Fibroblast of lung (primary cell): ENCODE results near the gene CBX1. TPM values are rescaled to one million over a fixed set of nuclear protein-coding genes. Genes with fewer than 3 reads are reported as not detected.
A peak's percentile ranks its signal among the peaks of the same experiment; 100 is the strongest.

Experiments
- DNase-seq, 2 donors: peaks; one replicate each; pipeline versions ENCODE4 v3.0.0 to v3.0.0-alpha.2; 2010; ENCODE audit warnings: low read depth in 2 of 2
- H2AFZ ChIP-seq: 2 replicates; pipeline ENCODE4 v1.5.1; 2012; ENCODE audit warnings: low read length, control low read depth, inconsistent platforms
- H3K27ac ChIP-seq: 2 replicates; pipeline ENCODE4 v1.5.1; 2011; ENCODE audit warnings: low read length, control low read depth; ENCODE audit not compliant: insufficient read depth
- H3K27me3 ChIP-seq: 2 replicates; pipeline ENCODE4 v1.5.1; 2011; ENCODE audit warnings: mild to moderate bottlenecking, low read length; ENCODE audit not compliant: control insufficient read depth, insufficient read depth
- H3K36me3 ChIP-seq: 2 replicates; pipeline ENCODE4 v1.5.1; 2011; ENCODE audit warnings: low read length; ENCODE audit not compliant: control insufficient read depth, insufficient read depth
- H3K4me1 ChIP-seq: 2 replicates; pipeline ENCODE4 v1.5.1; 2011; ENCODE audit warnings: low read length; ENCODE audit not compliant: control insufficient read depth, insufficient read depth; ENCODE audit errors: extremely low read depth
- H3K4me2 ChIP-seq: 2 replicates; pipeline ENCODE4 v1.5.1; 2011; ENCODE audit warnings: low read length, control low read depth; ENCODE audit not compliant: insufficient read depth; ENCODE audit errors: extremely low read depth
- H3K4me3 ChIP-seq, 4 experiments: fragments of 200-600 bp in 1 of 4; sonication (generic) in 1 of 4; replicated peaks in 1 of 4; 2 replicates each; pipeline ENCODE4 v1.5.1; 2011 to 2016; ENCODE audit warnings: low read length in 4 of 4, low read depth in 3 of 4, mild to moderate bottlenecking in 3 of 4, control low read depth in 2 of 4, inconsistent platforms in 1 of 4, mixed read lengths in 1 of 4; ENCODE audit not compliant: insufficient read depth in 1 of 4; ENCODE audit errors: control extremely low read depth in 1 of 4
- H3K79me2 ChIP-seq: 2 replicates; pipeline ENCODE4 v1.5.1; 2012; ENCODE audit warnings: mild to moderate bottlenecking, low read length, inconsistent platforms; ENCODE audit not compliant: control insufficient read depth, insufficient read depth
- H3K9ac ChIP-seq: 2 replicates; pipeline ENCODE4 v1.5.1; 2011; ENCODE audit warnings: mild to moderate bottlenecking, low read length, control low read depth; ENCODE audit not compliant: insufficient read depth
- H3K9me3 ChIP-seq: 2 replicates; pipeline ENCODE4 v1.5.1; 2012; ENCODE audit warnings: low read depth, low read length; ENCODE audit not compliant: control insufficient read depth, insufficient read depth
- H4K20me1 ChIP-seq: 2 replicates; pipeline ENCODE4 v1.5.1; 2011; ENCODE audit warnings: low read length; ENCODE audit not compliant: control insufficient read depth, insufficient read depth; ENCODE audit errors: extremely low read depth
- EZH2 ChIP-seq: IDR thresholded peaks from 2 replicates; pipeline ENCODE4 v1.5.1; 2012; ENCODE audit warnings: low read length, control low read depth, mild to moderate bottlenecking; ENCODE audit errors: missing control alignments
- polyA plus RNA-seq, 2 donors: library from polyadenylated mRNA; depleted of rRNA in 1 of 2; stranded (reverse) in 1 of 2; unstranded in 1 of 2; fragments of >200 nt; gene quantifications; 2 replicates each; pipeline ENCODE4 v1.2.1, GENCODE V29; 2011 to 2012; ENCODE audit warnings: missing spikeins in 1 of 2
- total RNA-seq: library from RNA; depleted of rRNA; stranded (reverse); fragments of >200 nt; gene quantifications from 2 replicates; pipeline ENCODE4 v1.2.1, GENCODE V29; 2014
- TF ChIP-seq, protein P1 (sequence below), 2 donors: IDR thresholded peaks in 1 of 2; conservative IDR thresholded peaks in 1 of 2; 1 replicate in 1 of 2; 2 replicates in 1 of 2; pipeline ENCODE4 v1.5.1; 2011 to 2012; ENCODE audit warnings: low read length in 2 of 2, control low read depth in 1 of 2, inconsistent platforms in 1 of 2, low read depth in 1 of 2, mild to moderate bottlenecking in 1 of 2

The CBX1 gene
- total and polyA plus RNA-seq, 2 donors (not counting 1 experiment from before 2014, with no cell fraction given) = 50.4 to 64.8 TPM

- DNase-seq = peak; percentile 84 to 86
- Histone ChIP-seq H3K79me2 (peaks cover 39% of the 10 kb centered on the region), H2AFZ (no peak overlapping the region), H3K9me3 (no peaks in the 10 kb centered on the region), H3K9ac (peak overlapping the region; percentile 26), H3K4me3 (peak overlapping the region in 2 of 4 experiments; percentile 69 to 93), H4K20me1 (no peaks in the 10 kb centered on the region), H3K27ac (no peak overlapping the region), H3K27me3 (no peaks in the 10 kb centered on the region), H3K4me1 (peaks cover 34% of the 10 kb centered on the region), H3K36me3 (peaks cover 25% of the 10 kb centered on the region), H3K4me2 (peak overlapping the region; percentile 60)
- TF ChIP-seq, protein P1, sequence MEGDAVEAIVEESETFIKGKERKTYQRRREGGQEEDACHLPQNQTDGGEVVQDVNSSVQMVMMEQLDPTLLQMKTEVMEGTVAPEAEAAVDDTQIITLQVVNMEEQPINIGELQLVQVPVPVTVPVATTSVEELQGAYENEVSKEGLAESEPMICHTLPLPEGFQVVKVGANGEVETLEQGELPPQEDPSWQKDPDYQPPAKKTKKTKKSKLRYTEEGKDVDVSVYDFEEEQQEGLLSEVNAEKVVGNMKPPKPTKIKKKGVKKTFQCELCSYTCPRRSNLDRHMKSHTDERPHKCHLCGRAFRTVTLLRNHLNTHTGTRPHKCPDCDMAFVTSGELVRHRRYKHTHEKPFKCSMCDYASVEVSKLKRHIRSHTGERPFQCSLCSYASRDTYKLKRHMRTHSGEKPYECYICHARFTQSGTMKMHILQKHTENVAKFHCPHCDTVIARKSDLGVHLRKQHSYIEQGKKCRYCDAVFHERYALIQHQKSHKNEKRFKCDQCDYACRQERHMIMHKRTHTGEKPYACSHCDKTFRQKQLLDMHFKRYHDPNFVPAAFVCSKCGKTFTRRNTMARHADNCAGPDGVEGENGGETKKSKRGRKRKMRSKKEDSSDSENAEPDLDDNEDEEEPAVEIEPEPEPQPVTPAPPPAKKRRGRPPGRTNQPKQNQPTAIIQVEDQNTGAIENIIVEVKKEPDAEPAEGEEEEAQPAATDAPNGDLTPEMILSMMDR (conservative IDR thresholded peaks at IDR 0.05 in 1 of 2, IDR thresholded peaks at IDR 0.05 in 1 of 2; ENCODE audit: low read depth in 1 of 2, low read length in 2 of 2) = no peak
- TF ChIP-seq EZH2 = no peak
Observed at GRCh38 chr17:48054238-48055185, 46.8 kb downstream of the CBX1 start.

- no peak for DNase-seq
- Histone ChIP-seq H2AFZ (no peak overlapping the region), H3K9me3 (no peaks in the 10 kb centered on the region), H4K20me1 (no peaks in the 10 kb centered on the region), H3K27me3 (no peaks in the 10 kb centered on the region), H3K36me3 (peaks cover 18% of the 10 kb centered on the region), H3K4me2 (peak overlapping the region; percentile 60), H3K4me3 (peak overlapping the region in 2 of 4 experiments; percentile 69 to 93), H3K9ac (peak overlapping the region; percentile 26), H3K79me2 (peaks cover 44% of the 10 kb centered on the region), H3K27ac (no peak overlapping the region), H3K4me1 (peaks cover 34% of the 10 kb centered on the region)
- TF ChIP-seq EZH2 = no peak
- TF ChIP-seq, protein P1 (conservative IDR thresholded peaks at IDR 0.05 in 1 of 2, IDR thresholded peaks at IDR 0.05 in 1 of 2; ENCODE audit: low read depth in 1 of 2, low read length in 2 of 2) = no peak
Observed at GRCh38 chr17:48053758-48054237, 47.5 kb downstream of the CBX1 start.

GRCh38 chr17:48052956-48053757 is 48.1 kb downstream of the CBX1 start:
- peak overlapping the region in 2 of 4 experiments; percentile 69 to 93 for H3K4me3 ChIP-seq
- peaks cover 44% of the 10 kb centered on the region for H3K79me2 ChIP-seq
- H3K4me1 ChIP-seq = peaks cover 34% of the 10 kb centered on the region
- TF ChIP-seq EZH2 = no peak
- TF ChIP-seq, protein P1 (conservative IDR thresholded peaks at IDR 0.05 in 1 of 2, IDR thresholded peaks at IDR 0.05 in 1 of 2; ENCODE audit: low read depth in 1 of 2, low read length in 2 of 2) = no peak
- H2AFZ ChIP-seq = no peak overlapping the region
- peak in 1 of 2 donors; percentile 47 for DNase-seq
- no peaks in the 10 kb centered on the region for H3K27me3 ChIP-seq
- H3K9ac ChIP-seq = peak overlapping the region; percentile 7
- H3K27ac ChIP-seq = peak overlapping the region; percentile 49
- no peaks in the 10 kb centered on the region for H4K20me1 ChIP-seq
- peaks cover 14% of the 10 kb centered on the region for H3K36me3 ChIP-seq
- H3K9me3 ChIP-seq = no peaks in the 10 kb centered on the region
- H3K4me2 ChIP-seq = peak overlapping the region; percentile 61
